GM23338 (cell line): ENCODE measurements around the gene CD1D. TPM values are rescaled to one million over a fixed set of nuclear protein-coding genes. Genes with fewer than 3 reads are reported as not detected.

Source experiments
- ATAC-seq: fragments of 200-7000 bp; cut with Tn5 transposase; 3 replicates; pipeline ENCODE4 v1.9.1; 2020
- DNase-seq: peaks from one replicate; pipeline ENCODE4 v3.0.0-alpha.2; 2015; ENCODE audit warnings: low spot score
- H2AFZ ChIP-seq: fragments of 200-600 bp; sonication (generic); 2 replicates; pipeline ENCODE4 v1.8.0; 2016; ENCODE audit warnings: antibody characterized with exemption, mild to moderate bottlenecking, moderate library complexity
- H3F3A ChIP-seq: fragments of 200-600 bp; sonication (generic); replicated peaks from 2 replicates; pipeline ENCODE4 v1.8.0; 2017; ENCODE audit warnings: antibody characterized with exemption, mixed run types, low read depth
- H3K27ac ChIP-seq: fragments of 200-600 bp; sonication (generic); 2 replicates; pipeline ENCODE4 v1.6.1; 2016; ENCODE audit warnings: low read depth
- H3K27me3 ChIP-seq: fragments of 200-600 bp; sonication (generic); 2 replicates; pipeline ENCODE4 v1.8.0; 2016; ENCODE audit warnings: mild to moderate bottlenecking, mixed run types, moderate library complexity; ENCODE audit not compliant: insufficient read depth
- H3K36me3 ChIP-seq: fragments of 200-600 bp; sonication (generic); 2 replicates; pipeline ENCODE4 v1.8.0; 2016; ENCODE audit warnings: mild to moderate bottlenecking; ENCODE audit not compliant: insufficient read depth
- H3K4me1 ChIP-seq: fragments of 200-600 bp; sonication (generic); 2 replicates; pipeline ENCODE4 v1.8.0; 2016; ENCODE audit warnings: mild to moderate bottlenecking, moderate library complexity; ENCODE audit not compliant: insufficient read depth
- H3K4me2 ChIP-seq: fragments of 200-600 bp; sonication (generic); 2 replicates; pipeline ENCODE4 v1.7.1; 2017; ENCODE audit warnings: mixed run types
- H3K4me3 ChIP-seq: fragments of 200-600 bp; sonication (generic); 2 replicates; pipeline ENCODE4 v1.6.1; 2016; ENCODE audit warnings: mixed run types
- H3K79me2 ChIP-seq: fragments of 200-600 bp; sonication (generic); replicated peaks from 2 replicates; pipeline ENCODE4 v1.8.0; 2017; ENCODE audit warnings: mild to moderate bottlenecking; ENCODE audit not compliant: insufficient read depth
- H3K9me2 ChIP-seq: fragments of 200-600 bp; sonication (generic); 2 replicates; pipeline ENCODE4 v1.8.0; 2017; ENCODE audit not compliant: insufficient read depth
- H4K20me1 ChIP-seq: fragments of 200-600 bp; sonication (generic); replicated peaks from 2 replicates; pipeline ENCODE4 v1.8.0; 2017; ENCODE audit warnings: mild to moderate bottlenecking; ENCODE audit not compliant: insufficient read depth
- H3K27ac Mint-ChIP-seq: 2 replicates; pipeline ENCODE4 v1.8.0; 2020; ENCODE audit warnings: inconsistent platforms, mild to moderate bottlenecking, moderate library complexity, mixed read lengths
- H3K27me3 Mint-ChIP-seq: 3 replicates; pipeline ENCODE4 v1.8.0; 2022; ENCODE audit warnings: low read depth, mild to moderate bottlenecking, moderate library complexity, mixed read lengths, inconsistent platforms; ENCODE audit not compliant: insufficient read depth, poor library complexity
- H3K36me3 Mint-ChIP-seq: 3 replicates; pipeline ENCODE4 v1.8.0; 2021; ENCODE audit warnings: low read depth, mild to moderate bottlenecking, inconsistent platforms, moderate library complexity, mixed read lengths
- H3K4me1 Mint-ChIP-seq: 3 replicates; pipeline ENCODE4 v1.8.0; 2020; ENCODE audit warnings: mild to moderate bottlenecking, inconsistent platforms, mixed read lengths
- H3K4me3 Mint-ChIP-seq: 3 replicates; pipeline ENCODE4 v1.8.0; 2021; ENCODE audit warnings: moderate library complexity, mild to moderate bottlenecking, inconsistent platforms, mixed read lengths
- H3K9me3 Mint-ChIP-seq: 3 replicates; pipeline ENCODE4 v1.8.0; 2020; ENCODE audit warnings: moderate library complexity, mild to moderate bottlenecking, inconsistent platforms, mixed read lengths
- CTCF ChIP-seq, 2 experiments: fragments of 200-600 bp in 1 of 2; sonication (generic) in 1 of 2; conservative IDR thresholded peaks; 2 replicates each; pipeline versions ENCODE4 v1.5.1 to v1.6.1; 2016 to 2017; ENCODE audit warnings: antibody characterized with exemption in 2 of 2, low read depth in 2 of 2, mild to moderate bottlenecking in 2 of 2, moderate library complexity in 1 of 2
- ETS1 ChIP-seq: IDR thresholded peaks from 2 replicates; pipeline ENCODE4 v1.6.1; 2016; ENCODE audit warnings: antibody characterized with exemption
- EZH2phosphoT487 ChIP-seq: fragments of 200-600 bp; sonication (generic); IDR thresholded peaks from one replicate; pipeline ENCODE4 v1.8.1; 2018; ENCODE audit warnings: antibody characterized with exemption; ENCODE audit not compliant: unreplicated experiment
- JUNB ChIP-seq: IDR thresholded peaks from one replicate; pipeline ENCODE4 v1.6.1; 2016; ENCODE audit warnings: antibody characterized with exemption; ENCODE audit not compliant: unreplicated experiment
- NANOG ChIP-seq: IDR thresholded peaks from 2 replicates; pipeline ENCODE4 v1.6.1; 2016; ENCODE audit warnings: antibody characterized with exemption, borderline replicate concordance
- REST ChIP-seq: IDR thresholded peaks from one replicate; pipeline ENCODE4 v1.6.1; 2018; ENCODE audit warnings: antibody characterized with exemption; ENCODE audit not compliant: unreplicated experiment
- STAT1 ChIP-seq: IDR thresholded peaks from one replicate; pipeline ENCODE4 v1.6.1; 2016; ENCODE audit warnings: antibody characterized with exemption; ENCODE audit not compliant: unreplicated experiment
- ZNF331 ChIP-seq: fragments of 250-450 bp; sonication (Bioruptor Pico); IDR thresholded peaks from 2 replicates; pipeline ENCODE4 v1.5.0; 2020; ENCODE audit warnings: low read depth, mild to moderate bottlenecking, moderate library complexity
- polyA plus RNA-seq: library from polyadenylated mRNA; unstranded; fragments of >200 nt; fragmentation: Nextera tagmentation; extraction: Ambion mirVana; gene quantifications from 2 replicates; pipeline ENCODE4 v1.2.1, GENCODE V29; 2016
- total RNA-seq: library from RNA; depleted of rRNA; stranded (reverse); fragments of >200 nt; shearing (Covaris generic); gene quantifications from 2 replicates; pipeline ENCODE4 v1.2.3, GENCODE V29; 2014

Gene CD1D
- total and polyA plus RNA-seq, 2 experiments from 2014 or later: 1.5 to 2.7 TPM

GRCh38 chr1:158179301-158180041 is 1.2 kb upstream of the CD1D start:
- Histone ChIP-seq H3K27me3 (peaks cover 89% of the 10 kb centered on the region), H3K4me2 (peak overlapping the region; percentile 95)

GRCh38 chr1:158181577-158181922 is 855 bp downstream of the CD1D start:
- H3K27me3 ChIP-seq: peaks cover 93% of the 10 kb centered on the region
- Mint-ChIP-seq H3K27ac (no peak overlapping the region), H3K36me3 (peaks cover 3% of the 10 kb centered on the region; the same call in 1 of the 3 replicates), H3K27me3 (peaks cover 59% of the 10 kb centered on the region), H3K4me3 (peak overlapping the region; percentile 91), H3K4me1 (peaks cover 41% of the 10 kb centered on the region), H3K9me3 (no peaks in the 10 kb centered on the region; the same call in 2 of the 3 replicates)
- DNase-seq (no peak), ATAC-seq (no peak)
- H3K4me2 ChIP-seq: peak overlapping the region; percentile 95
- H3K79me2 ChIP-seq: no peaks in the 10 kb centered on the region
- H3K4me3 ChIP-seq: peak overlapping the region; percentile 82
- H3F3A ChIP-seq: peaks cover 6% of the 10 kb centered on the region; the same call in 1 of the 2 replicates
- H2AFZ ChIP-seq: peak overlapping the region; percentile 99
- no peaks in the 10 kb centered on the region for H3K36me3 ChIP-seq
- no peak overlapping the region for H3K27ac ChIP-seq
- no peaks in the 10 kb centered on the region for H3K9me2 ChIP-seq
- no peaks in the 10 kb centered on the region for H4K20me1 ChIP-seq
- peaks cover 45% of the 10 kb centered on the region for H3K4me1 ChIP-seq
- TF ChIP-seq REST: no peak
- no peak for TF ChIP-seq NANOG
- TF ChIP-seq STAT1: no peak
- TF ChIP-seq JUNB: no peak
- no peak for TF ChIP-seq ETS1
- TF ChIP-seq EZH2phosphoT487: no peak
- no peak for TF ChIP-seq ZNF331 (CRISPR knock-in tag)

More at GRCh38 chr1:158179301-158180041, 1.2 kb upstream of the CD1D start:
- Mint-ChIP-seq H3K9me3 (no peaks in the 10 kb centered on the region; the same call in 2 of the 3 replicates), H3K27me3 (peaks cover 61% of the 10 kb centered on the region), H3K27ac (no peak overlapping the region), H3K4me1 (peaks cover 33% of the 10 kb centered on the region), H3K36me3 (peaks cover 3% of the 10 kb centered on the region; the same call in 1 of the 3 replicates), H3K4me3 (peak overlapping the region; percentile 91)
- no peaks in the 10 kb centered on the region for H3K36me3 ChIP-seq
- peaks cover 37% of the 10 kb centered on the region for H3K4me1 ChIP-seq
- DNase-seq (no peak), ATAC-seq (no peak)
- peaks cover 6% of the 10 kb centered on the region; the same call in 1 of the 2 replicates for H3F3A ChIP-seq
- no peaks in the 10 kb centered on the region for H3K9me2 ChIP-seq
- peak overlapping the region; percentile 82; the same call in 1 of the 2 replicates for H3K4me3 ChIP-seq
- no peaks in the 10 kb centered on the region for H4K20me1 ChIP-seq
- no peak overlapping the region for H3K27ac ChIP-seq
- H2AFZ ChIP-seq: no peak overlapping the region
- TF ChIP-seq STAT1 (no peak), CTCF (conservative IDR thresholded peaks at IDR 0.05; ENCODE audit: low read depth in 2 of 2) (0 out of 4 replicates have a peak, but pooled peaks of 1 of the 2 experiments have one; percentile 3)
- H3K79me2 ChIP-seq: no peaks in the 10 kb centered on the region
